GM18858 (cell line): Measurements from ENCODE around the gene GOLGA8B.
A peak's percentile ranks its signal among the peaks of the same experiment; 100 is the strongest.
"Not testable (repeated sequence)": the region's sequence is repeated elsewhere in the genome, so short reads cannot be mapped to it uniquely, and the experiment has no call there.

Experiments
- ATAC-seq: cut with Tn5 transposase; IDR thresholded peaks from one replicate; pipeline ENCODE4 v1.9.1; 2021; ENCODE audit not compliant: unreplicated experiment

The GOLGA8B gene

DNA sequence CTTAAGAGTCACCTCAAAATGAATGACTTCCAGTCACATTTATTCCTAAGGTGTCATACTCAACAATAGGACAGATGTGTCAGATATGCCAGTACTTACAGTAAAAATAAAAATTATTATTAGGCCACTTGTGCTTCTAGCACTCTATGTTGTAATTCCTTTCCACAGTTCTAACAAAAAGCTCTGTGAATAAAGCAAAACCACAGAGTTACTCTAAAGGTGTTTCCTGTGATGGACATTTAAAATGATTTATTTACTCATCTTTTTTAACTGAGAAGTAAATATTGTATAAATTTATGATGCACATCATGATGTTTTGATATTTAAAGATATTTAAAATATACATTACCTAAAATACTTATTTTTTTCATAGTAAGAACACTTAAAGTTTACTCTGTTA is 13.9 kb upstream of the GOLGA8B start:
- no peak for ATAC-seq

- no peak for ATAC-seq
Observed at GRCh38 chr15:34594361-34594760, 10.9 kb upstream of the GOLGA8B start.

- no peak for ATAC-seq
Observed at GRCh38 chr15:34591306-34591705, 7.9 kb upstream of the GOLGA8B start.

GRCh38 chr15:34588046-34588674 is 4.7 kb upstream of the GOLGA8B start:
- ATAC-seq = peak; percentile 29

- not testable (repeated sequence) for ATAC-seq
Observed at GRCh38 chr15:34585966-34586365, 2.5 kb upstream of the GOLGA8B start.

DNA sequence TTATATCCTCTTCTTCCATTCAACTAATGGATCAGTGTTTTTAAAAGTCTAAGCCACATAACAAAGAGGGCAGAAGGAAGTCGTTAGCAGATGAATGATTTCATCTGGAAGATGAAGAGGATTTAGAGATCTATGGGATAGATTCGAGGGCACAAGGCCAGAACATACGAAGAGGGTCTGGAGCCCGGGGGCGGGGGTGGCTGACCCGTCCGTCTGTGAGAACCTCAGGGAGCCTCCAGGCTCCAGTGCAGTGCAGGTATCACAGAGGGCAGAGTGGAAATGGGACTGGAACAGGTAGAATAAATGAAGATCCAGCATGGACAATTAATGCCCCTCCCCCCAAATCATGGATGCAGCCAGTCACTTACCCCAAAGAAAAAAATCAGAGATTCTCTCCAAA is 1.5 kb upstream of the GOLGA8B start:
- ATAC-seq = no peak

DNA sequence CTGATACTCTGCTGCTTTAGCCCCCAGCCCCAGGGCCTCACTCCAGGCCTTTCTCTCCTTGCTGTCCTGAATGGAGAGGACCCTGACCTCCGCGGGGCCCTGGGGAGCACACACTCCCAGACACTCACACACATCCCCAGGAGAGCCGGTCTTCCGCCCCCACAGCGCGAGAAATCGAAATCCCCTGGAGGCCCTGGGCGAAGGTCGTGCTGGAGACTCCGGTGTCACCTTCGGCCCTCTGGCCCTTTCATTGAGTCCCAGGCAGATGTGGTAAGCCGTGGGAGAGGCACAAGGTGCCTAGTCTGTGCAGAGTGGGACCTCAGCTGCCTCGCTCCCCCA is 848 bp upstream of the GOLGA8B start:
- ATAC-seq = no peak

DNA sequence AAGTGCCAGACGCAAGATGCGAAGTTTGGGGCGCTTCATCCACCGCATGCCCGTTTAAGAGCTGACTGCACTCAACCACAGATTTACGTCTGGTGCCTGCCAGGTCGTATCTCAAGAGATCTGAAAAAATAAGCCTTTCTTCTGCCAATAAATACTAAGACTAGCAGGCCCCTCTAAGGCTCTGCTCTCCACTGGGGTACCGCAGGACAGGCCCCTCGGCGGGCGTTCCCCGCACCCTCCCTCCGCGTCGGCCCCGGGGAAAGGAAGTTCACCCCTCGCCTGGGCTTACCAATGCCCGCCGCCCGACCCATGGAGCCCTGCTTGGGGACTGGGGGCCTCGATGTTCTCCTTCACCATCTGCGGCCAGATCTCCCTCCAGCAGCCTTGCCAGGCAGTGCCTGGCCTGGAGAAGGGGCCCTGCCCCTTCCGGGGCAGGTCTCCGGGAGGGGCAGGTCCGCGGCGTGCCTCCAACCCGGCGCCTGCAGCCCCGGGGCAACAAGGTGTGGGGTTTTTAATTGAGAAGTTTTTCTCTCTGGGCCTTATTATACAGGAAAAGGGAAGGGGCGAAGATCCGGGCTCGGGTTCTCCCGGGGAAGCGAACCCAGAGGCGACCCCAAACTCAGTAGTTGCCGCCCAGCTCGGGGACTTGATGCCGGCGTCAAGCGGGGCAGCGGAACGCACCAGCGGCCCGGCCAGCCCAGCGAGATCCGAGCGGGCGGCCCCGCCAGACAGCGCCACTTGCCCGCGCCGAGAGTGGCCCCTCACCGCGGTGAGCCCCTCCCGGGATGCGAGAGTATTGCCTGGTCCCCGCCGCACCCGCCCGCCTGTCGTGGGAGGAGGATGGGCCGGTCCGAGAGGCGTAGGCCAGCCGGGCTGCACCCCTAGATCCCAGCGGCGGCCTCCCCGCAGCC is 735 bp downstream of the GOLGA8B start:
- peak; percentile 4 for ATAC-seq

- ATAC-seq = not testable (repeated sequence)
Observed at GRCh38 chr15:34581687-34582460, 1.6 kb downstream of the GOLGA8B start.

- ATAC-seq = no peak
Observed at GRCh38 chr15:34581043-34581365, 2.4 kb downstream of the GOLGA8B start.

- not testable (repeated sequence) for ATAC-seq
Observed at GRCh38 chr15:34580251-34581042, 3.0 kb downstream of the GOLGA8B start.

GRCh38 chr15:34578283-34578674 is 5.2 kb downstream of the GOLGA8B start:
- no peak for ATAC-seq

DNA sequence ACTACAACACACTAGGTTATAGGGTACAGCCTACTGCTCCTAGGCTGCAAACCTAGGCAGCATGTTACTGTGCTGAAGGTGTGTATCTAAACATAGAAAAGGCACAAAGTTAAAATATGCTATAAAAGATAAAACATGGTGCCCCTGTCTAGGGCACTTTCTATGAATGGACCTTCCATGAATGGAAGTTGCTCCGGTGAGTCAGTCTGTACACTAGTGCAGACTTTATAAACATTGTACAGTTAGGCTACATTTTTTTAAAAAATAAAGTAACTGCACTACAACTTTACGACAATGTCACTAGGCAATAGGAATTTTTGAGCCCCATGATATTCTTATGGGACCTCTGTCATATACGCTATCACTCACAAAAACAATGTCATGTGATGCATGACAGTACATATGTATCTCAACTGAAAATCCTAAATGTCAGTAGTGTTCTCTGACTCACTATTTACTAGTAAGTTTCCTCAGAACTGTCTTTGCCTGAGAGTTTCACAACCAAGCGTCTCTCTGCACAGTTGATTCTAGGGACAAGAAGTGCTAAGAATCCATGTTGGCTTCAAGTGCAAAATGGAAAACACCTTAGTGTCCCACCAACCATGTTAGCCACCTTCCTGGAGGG is 5.7 kb downstream of the GOLGA8B start:
- ATAC-seq = not testable (repeated sequence)

GRCh38 chr15:34575035-34575434 is 8.4 kb downstream of the GOLGA8B start:
- ATAC-seq = not testable (repeated sequence)

GRCh38 chr15:34572921-34573320 is 10.5 kb downstream of the GOLGA8B start:
- ATAC-seq = not testable (repeated sequence)

GRCh38 chr15:34572019-34572641 is 11.3 kb downstream of the GOLGA8B start:
- not testable (repeated sequence) for ATAC-seq

- ATAC-seq = not testable (repeated sequence)
Observed at GRCh38 chr15:34569670-34570396, 13.6 kb downstream of the GOLGA8B start.

GRCh38 chr15:34567174-34567573 is 16.3 kb downstream of the GOLGA8B start:
- not testable (repeated sequence) for ATAC-seq

- ATAC-seq = not testable (repeated sequence)
Observed at GRCh38 chr15:34564711-34565110, 18.7 kb downstream of the GOLGA8B start.
